CD4-positive, alpha-beta T cell treated with Interleukin-6 at 100 ng/mL for 8 hours (primary cell): ENCODE data around the gene DAB2IP.

Source experiments
- DNase-seq: peaks from one replicate; pipeline ENCODE4 v3.0.0-alpha.2; 2020; ENCODE audit warnings: mixed read lengths, low spot score

Gene DAB2IP

GRCh38 chr9:121645003-121645402 is 6.4 kb upstream of the DAB2IP start:
- DNase-seq = no peak

DNA sequence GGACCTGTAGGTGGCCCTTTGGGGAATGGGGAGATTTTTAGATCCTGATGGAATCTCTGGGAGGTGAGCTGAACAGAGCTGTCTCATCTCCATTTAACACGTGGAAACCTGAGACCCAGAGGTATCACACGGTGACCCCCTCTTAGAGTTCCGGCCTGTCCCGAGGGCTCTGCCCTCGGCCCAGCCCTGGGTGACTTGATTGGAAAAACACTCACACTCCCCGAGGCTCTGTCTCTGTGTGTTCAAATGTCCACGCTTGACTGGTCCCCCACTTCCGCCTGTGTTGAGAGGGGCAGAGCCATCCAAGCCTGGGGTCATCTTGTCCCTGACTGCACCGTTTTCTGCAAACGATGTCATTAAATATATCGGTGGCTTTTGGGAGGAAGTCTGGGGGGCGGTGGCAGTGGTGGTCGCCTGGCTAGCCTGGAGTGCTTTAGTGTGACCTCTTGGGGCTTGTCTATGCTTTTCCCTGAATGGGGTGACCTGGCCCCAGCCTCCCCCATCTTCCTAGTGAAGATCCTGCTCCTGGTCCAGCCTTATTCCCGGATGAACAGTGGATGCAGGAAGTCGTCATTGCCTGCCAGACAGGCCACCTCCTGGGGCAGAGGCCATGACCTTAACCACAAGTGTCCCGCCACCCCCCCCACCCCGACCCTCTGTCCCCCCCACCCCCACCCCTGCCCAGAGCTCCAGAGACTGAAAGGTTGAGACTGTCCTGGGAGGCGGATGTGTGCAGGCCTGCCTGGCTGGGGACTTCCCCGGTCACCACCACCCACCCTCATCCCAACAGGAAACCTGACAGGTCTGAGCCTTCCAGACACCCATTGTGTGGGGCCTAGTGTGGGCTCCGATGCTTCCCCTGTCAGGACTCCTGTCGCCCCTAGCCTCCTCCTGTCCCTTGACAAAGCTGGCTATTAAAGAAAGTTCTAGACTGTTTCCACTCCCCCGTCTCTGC is 5.3 kb upstream of the DAB2IP start:
- no peak for DNase-seq

- DNase-seq = no peak
Measured at GRCh38 chr9:121646992-121647391, 4.4 kb upstream of the DAB2IP start.

GRCh38 chr9:121648172-121648571 is 3.3 kb upstream of the DAB2IP start:
- DNase-seq = no peak

DNA sequence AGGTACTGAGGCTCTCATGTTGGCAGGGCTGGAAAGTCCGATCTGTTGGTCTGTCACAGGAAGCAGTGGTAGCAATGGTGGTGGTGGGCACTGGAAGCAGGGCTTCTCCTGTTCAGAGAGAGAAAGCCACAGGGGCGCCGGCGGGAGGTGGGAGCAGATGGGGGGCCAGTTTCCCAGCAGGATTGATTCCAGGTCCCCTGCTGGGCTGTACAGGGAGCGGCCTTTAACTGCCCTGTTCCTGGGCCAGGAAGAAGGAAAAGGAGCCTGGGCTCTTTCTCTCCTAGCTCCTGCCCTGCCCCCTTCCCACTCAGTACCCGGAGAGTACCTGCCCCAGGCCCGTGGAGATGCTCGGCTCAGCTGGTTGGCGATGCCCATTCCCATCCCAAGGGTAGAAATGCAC is 2.6 kb upstream of the DAB2IP start:
- no peak for DNase-seq

DNA sequence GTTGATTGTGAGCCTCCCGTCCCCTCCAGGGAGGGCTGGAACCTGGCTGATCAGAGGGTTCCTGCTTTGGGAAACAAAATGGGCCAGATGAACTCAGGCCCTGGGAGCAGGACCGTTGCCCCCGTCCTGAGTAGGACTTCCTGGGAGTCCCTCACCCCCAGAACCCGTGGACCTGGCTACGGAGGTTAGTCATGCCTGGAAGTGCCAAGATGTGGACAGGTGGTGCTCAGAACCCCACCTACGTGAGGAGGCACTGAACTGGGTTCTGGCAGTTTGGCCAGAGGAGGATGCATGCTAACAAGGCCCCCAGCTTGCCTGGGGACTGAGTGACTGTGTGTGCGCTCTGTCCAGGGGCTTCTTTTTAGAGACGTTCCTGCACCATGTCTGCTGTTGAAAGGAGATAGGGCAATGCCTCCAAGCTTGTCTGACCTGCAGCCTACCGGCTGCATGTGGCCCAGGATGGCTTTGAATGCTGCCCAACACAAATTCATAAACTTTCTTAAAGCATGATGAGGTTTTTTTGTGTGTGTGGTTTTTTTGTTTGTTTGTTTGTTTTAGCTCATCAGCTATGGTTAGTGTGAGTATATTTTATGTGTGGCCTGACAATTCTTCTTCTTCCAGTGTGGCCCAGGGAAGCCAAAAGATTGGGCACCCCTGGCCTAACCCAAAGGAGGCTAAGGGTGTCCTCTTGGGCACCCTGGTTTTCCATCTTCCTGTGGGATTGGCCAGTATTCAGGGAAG is 1.8 kb upstream of the DAB2IP start:
- DNase-seq = no peak

DNA sequence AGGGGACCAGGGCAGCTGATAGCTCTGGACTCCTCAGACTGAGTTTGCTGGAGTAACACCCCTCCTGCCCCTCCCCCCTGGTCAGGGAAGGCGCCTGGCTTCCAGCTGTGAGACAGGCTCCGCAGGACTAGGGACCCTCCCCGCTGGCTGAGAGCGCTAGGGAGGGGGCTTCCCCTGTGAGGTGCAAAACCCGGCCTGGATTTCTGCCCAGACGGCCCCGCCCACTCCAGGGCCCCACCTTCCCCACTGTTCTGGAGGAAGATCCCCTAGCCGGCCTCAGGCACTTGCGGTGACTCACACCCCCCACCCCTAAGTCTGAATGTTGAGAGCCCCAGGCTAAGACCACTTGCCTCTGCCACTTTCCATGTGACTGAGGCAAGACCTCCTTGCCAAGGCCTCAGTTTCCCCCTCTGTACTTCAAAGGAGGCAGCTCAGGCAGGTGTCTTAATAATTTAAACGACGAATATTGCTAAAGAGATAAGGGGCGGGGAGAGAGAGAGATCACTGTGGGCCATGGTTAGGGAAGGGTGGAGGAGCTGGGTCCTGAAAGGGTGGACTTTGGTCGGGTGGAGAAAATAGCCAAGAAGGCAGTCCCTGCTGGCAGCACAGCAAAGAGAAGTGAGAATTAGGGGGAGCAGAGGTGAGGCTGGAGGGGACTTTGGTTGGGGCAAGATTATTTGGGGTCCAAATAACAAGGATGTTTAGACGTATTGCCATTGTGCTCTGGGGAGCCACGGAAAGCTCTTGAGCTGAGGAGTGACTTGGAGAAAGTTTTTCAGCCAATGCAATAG is 1.0 kb upstream of the DAB2IP start:
- no peak for DNase-seq

GRCh38 chr9:121651008-121651294 is 483 bp upstream of the DAB2IP start:
- no peak for DNase-seq

DNA sequence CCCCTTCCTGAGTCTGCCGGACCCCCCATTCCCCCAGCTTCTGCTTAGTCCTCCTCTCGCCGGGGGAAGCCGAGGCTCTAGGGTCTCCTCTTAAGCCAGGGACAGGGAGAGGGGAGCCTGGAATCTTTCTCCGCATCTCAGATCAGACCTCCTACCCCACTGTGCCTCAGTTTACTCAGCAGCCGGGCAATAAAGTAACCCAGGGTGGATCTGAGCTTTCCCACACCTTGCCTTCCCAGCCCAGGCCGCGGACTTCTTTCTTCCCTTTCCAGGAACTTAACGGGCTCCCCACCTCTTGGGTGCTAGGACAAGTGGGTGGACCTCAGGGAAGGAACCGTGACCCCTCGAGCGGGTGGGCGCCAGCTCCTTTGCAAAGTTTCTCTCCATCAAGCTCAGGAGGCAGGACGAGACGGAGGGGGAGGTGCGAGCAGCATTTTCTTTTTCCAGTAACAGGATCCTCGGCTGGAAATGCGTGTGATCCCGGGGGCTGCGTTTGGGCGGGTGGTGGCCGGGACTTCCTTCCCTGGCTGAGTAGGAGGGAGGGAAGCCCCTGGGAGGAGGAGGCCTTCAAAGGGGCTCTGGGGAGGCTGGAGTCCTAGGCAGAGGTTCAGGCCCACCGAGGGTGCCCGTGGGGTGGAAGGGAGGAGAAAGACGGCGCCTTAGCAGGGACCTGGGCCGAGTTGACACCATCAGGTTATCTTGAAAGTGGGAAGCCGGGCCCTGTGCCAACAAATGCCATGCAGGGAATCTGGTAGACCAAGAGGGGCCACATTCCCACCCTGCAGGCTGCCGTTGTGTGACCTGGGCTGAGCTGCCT is 795 bp downstream of the DAB2IP start:
- no peak for DNase-seq

DNA sequence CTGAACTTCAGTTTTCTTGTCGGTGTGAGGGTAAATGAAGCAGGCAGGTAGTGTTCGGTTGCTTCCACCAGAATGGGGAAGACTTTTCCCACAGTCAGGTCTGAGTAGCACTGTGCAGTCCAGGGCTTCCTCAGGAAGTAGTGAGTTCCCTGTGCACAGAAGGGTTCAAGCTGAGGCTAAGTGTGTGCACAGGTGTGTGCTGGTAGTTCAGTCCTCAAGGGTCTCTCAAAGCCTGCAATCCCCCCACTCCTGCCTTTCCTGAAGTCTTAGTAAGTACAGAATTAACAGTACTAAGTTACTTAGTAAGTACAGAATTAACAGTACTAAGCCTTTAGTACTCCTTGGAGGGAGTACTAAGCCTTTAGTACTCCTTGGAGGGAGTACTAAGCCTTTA is 1.4 kb downstream of the DAB2IP start:
- no peak for DNase-seq

DNA sequence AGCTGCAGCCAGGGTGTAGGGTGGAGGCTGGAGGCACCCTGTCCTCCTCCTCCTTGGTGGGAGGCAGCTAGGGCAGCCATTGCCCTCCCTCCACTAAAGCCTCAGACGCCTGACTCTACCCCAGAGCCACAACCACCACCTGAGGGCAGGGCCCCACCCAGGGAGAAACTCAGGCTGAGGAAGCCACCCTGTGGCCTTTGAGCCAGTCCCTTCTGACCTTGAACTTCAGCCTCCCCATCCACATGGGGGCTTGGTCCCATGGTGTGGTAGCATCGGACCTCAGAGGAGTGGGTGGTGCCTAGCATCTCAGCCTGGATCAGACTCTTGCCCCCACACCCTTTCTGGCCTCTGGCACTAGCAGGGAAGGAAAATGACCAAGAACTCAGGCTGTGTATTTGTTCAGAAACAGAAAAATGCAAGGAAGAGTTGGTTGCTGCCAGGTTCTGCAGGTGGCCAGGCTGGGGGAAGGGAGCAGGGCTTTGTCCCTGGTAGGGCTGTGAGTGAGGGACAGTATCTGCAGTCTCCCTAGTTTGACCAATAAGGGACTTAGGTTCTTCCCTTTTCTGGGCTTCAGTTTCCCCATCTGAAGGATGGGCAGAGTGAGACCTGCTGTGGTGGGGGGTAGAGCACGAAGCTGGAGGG is 3.2 kb downstream of the DAB2IP start:
- DNase-seq = no peak

DNA sequence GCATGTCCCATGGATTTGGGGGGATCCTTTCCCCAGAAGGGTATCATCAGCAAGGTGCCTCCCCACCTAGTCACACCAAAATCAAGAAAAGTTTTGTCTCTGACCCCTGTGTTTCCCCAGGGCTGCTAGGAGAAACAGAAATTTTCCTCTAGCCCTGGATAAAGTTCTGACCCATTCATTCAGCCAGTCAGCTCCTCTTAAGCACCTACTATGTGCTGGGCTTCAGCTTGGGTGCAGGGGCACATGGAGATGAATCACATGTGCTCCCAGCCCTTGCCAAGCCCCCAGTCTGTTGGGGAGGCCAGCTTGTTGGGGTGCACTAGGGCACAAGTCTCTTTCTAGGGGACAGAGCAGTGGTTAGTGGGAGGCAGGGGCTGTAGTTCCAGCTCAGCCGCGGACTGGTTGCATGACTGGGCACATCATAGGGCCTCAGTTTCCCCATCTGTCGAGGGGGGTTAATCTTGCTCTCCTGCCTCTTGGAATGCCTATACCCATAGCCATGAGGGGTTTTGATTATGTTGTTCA is 3.9 kb downstream of the DAB2IP start:
- DNase-seq = no peak

GRCh38 chr9:121656941-121657470 is 5.6 kb downstream of the DAB2IP start:
- no peak for DNase-seq

DNA sequence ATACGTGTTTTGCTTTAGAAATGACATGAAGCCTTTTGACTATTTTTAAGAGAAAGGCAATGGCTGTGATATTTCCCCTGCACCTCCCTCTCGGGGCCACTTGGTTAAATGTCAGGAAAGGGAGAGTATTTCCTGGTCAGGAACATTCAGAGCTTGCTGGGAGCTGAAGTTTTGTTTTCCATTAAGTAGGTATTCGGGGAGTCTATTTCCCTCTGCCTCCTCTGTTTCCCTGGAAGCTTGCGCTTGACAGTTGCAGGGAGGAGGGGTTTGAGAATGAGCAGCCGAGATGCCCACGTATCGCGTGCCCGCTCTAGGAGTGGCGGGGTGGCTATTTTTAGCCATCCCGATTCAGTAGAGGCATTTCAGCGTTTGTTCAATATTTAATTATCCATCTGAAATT is 6.7 kb downstream of the DAB2IP start:
- DNase-seq = no peak

DNA sequence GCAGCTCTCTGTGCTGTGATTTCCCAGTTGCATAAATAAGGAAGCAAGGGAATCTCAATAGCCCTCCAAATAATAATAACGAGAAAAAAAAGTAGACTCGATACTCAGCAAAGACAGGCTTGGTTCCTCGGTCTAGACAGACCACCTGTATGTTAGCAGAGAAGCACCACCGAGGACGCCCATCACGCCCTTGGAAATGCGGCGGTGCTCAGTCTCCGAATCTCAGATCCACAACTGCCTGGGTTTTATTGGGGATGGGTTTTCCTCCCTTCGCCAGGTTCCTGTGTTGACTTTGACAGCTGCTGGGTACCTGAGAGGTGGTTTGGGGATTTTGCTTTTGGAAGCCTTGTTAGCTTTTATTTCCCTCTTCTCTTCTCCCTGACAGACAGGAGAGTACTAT is 7.2 kb downstream of the DAB2IP start:
- DNase-seq = no peak

GRCh38 chr9:121660367-121660766 is 8.9 kb downstream of the DAB2IP start:
- no peak for DNase-seq

DNA sequence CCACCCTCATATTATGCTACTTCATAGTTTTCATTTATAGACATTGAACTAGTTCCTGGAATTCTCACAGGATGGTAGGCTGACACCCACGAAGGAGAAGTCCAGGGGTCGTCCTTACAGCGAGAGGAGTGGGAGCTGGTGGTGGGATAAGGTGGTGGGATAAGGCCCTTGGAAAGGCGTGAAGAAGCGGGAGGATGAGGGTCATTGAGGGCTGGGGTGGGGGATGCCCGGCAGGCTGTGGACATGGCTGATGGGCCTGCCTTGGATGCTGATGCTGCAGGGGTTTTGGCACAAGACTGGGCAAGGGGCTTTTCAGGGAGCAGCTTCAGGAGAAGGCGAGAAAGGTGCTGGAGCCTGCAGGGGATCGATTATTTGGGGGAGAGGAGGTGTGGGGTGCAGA is 9.4 kb downstream of the DAB2IP start:
- DNase-seq = no peak

DNA sequence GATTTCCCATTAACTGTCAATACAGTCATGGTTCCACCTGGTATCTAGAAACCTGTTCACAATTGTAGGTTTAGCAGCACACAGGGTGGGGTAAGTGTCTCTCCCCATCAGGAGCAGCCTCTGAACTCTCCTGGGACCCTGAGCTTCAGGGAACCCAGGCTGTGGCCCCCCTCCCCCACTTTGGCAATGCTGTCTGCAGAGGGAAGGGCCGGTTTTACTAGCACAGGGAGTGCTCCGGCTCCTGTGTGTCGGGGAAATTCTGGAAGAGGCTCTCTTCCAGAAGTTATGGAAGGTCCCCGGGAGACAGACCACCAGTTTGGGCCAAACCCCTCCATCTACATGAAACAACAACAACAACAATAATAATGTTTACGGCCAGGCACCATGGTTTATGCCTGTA is 9.9 kb downstream of the DAB2IP start:
- DNase-seq = no peak

DNA sequence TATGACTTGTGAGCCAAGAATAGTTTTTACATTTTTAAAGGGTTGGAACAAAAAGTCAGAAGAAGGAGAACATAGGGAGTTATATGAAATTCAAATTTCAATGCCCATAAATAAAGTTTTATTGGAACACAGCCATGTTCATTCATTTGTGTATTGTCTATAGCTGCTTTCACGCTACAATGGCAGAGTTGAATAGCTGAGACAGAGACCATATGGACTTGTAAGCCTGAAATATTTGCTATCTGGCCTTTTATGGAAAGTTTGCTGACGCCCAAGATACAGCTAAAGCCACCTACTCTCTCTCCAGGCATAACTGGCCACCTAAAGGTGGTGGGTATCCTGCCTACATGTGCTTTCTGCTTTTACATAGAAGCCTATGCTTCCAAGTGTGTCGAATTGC is 10.9 kb downstream of the DAB2IP start:
- DNase-seq = no peak

DNA sequence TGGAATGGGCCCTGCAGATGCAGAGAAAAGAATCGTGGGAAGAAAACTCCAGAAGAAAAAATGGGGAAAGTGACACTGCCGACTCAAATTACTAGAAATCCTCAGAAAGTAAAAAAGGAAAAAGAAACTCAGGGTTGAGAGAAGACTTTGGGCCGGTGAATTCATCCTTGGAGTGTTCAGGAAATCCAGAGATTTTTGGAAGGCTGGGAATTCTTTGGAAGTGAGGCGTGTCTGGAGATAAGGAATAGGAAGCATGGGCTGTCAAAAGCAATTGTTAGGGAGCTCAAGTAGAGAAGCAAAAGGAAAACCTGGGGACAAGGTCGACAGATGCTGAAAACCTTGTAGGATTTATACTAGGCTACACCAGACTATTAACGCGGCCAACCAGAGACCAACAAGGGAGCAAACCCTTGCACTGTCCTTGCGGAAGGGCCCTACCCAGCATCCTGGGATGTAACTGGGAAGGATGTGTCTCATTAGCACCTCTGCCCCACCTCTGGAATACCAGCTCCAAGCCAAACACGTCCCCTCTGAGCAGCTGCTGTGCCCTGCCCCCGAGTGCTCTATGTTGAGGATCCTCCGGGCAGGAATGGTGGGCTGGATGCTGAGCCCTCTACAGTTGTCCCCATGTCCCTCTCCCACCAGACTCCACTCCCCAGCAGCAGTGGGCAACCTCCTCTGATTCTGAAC is 11.6 kb downstream of the DAB2IP start:
- DNase-seq = no peak
